ENCODE measurements around the gene TPRG1.

- TF ChIP-seq CTCF (IDR thresholded peaks at IDR 0.05; ENCODE audit: extremely low read depth in 1 of 2, insufficient read depth in 1 of 2, low read depth in 1 of 2, low read length in 2 of 2) (no peak), POLR2AphosphoS5 (IDR thresholded peaks at IDR 0.05; ENCODE audit: insufficient read depth, low read depth, low read length) (no peak), EZH2 (IDR thresholded peaks at IDR 0.05; ENCODE audit: borderline replicate concordance, low read depth, low read length, severe bottlenecking) (no peak)
Observed at GRCh38 chr3:189262746-189263145, 91.0 kb downstream of the TPRG1 start.

All from endothelial cell of umbilical vein (primary cell).